Activated CD8-positive, alpha-beta T cell treated with anti-CD3 and anti-CD28 coated beads for 36 hours (primary cell): ENCODE results near the gene OLFML3. TPM values are rescaled to one million over a fixed set of nuclear protein-coding genes. Genes with fewer than 3 reads are reported as not detected.
"Not testable (repeated sequence)": the region's sequence is repeated elsewhere in the genome, so short reads cannot be mapped to it uniquely, and the experiment has no call there.

ENCODE experiments used
- ATAC-seq: fragments of 200-7000 bp; cut with Tn5 transposase; one replicate; pipeline ENCODE4 v1.10.0; 2021; ENCODE audit warnings: mild to moderate bottlenecking, moderate library complexity
- CTCF ChIA-PET: fragments of 350-600 bp; sonication (Branson Sonifier 250); formaldehyde crosslinking; loops from one replicate; lab custom pipeline; 2021; ENCODE audit warnings: antibody characterized with exemption; lab: Charles Lee
- POLR2A ChIA-PET: fragments of 350-600 bp; sonication (Branson Sonifier 250); formaldehyde crosslinking; loops from one replicate; lab custom pipeline; 2021; ENCODE audit warnings: antibody characterized with exemption; lab: Charles Lee
- DNase-seq: peaks from one replicate; pipeline ENCODE4 v3.0.0-alpha.2; 2020
- H3K27ac Mint-ChIP-seq: one replicate; pipeline ENCODE4 v1.8.0; 2021; ENCODE audit warnings: mild to moderate bottlenecking, mixed read lengths
- H3K27me3 Mint-ChIP-seq: one replicate; pipeline ENCODE4 v1.8.0; 2021; ENCODE audit warnings: mixed read lengths
- H3K36me3 Mint-ChIP-seq: one replicate; pipeline ENCODE4 v1.8.0; 2021; ENCODE audit warnings: low read depth, mixed read lengths
- H3K4me1 Mint-ChIP-seq: one replicate; pipeline ENCODE4 v1.8.0; 2021; ENCODE audit warnings: low read depth, mixed read lengths
- H3K4me3 Mint-ChIP-seq: one replicate; pipeline ENCODE4 v1.8.0; 2021; ENCODE audit warnings: mild to moderate bottlenecking, moderate library complexity, mixed read lengths
- H3K9me3 Mint-ChIP-seq: one replicate; pipeline ENCODE4 v1.8.0; 2021; ENCODE audit warnings: mixed read lengths
- intact Hi-C: fragments of 100-400 bp; cut with micrococcal nuclease; formaldehyde crosslinking; loops from one replicate; pipeline ENCODE4 v1.10.0; 2022
- total RNA-seq, 2 experiments: library from RNA; stranded (reverse); gene quantifications; one replicate each; pipeline ENCODE4 v1.2.3, GENCODE V29; 2021
- TF ChIP-seq, protein P1 (sequence below): fragments of 200-600 bp; IDR thresholded peaks from one replicate; pipeline ENCODE4 v1.8.0; 2022; ENCODE audit warnings: antibody characterized with exemption, mild to moderate bottlenecking

The OLFML3 gene
- total RNA-seq, 2 experiments from 2014 or later = 0.14 to 0.49 TPM

- H3K4me3 Mint-ChIP-seq = no peak overlapping the region
- H3K27me3 Mint-ChIP-seq = no peaks in the 10 kb centered on the region
- peaks cover 12% of the 10 kb centered on the region for H3K9me3 Mint-ChIP-seq
- intact Hi-C loops = no loop called here
- TF ChIP-seq, protein P1, sequence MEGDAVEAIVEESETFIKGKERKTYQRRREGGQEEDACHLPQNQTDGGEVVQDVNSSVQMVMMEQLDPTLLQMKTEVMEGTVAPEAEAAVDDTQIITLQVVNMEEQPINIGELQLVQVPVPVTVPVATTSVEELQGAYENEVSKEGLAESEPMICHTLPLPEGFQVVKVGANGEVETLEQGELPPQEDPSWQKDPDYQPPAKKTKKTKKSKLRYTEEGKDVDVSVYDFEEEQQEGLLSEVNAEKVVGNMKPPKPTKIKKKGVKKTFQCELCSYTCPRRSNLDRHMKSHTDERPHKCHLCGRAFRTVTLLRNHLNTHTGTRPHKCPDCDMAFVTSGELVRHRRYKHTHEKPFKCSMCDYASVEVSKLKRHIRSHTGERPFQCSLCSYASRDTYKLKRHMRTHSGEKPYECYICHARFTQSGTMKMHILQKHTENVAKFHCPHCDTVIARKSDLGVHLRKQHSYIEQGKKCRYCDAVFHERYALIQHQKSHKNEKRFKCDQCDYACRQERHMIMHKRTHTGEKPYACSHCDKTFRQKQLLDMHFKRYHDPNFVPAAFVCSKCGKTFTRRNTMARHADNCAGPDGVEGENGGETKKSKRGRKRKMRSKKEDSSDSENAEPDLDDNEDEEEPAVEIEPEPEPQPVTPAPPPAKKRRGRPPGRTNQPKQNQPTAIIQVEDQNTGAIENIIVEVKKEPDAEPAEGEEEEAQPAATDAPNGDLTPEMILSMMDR = no peak
- POLR2A ChIA-PET = no interaction called here
- DNase-seq (no peak), ATAC-seq (no peak)
- H3K4me1 Mint-ChIP-seq = no peaks in the 10 kb centered on the region
- H3K27ac Mint-ChIP-seq = no peak overlapping the region
- H3K36me3 Mint-ChIP-seq = peaks cover 4% of the 10 kb centered on the region
- CTCF ChIA-PET = no interaction called here
These were observed 20.0 kb downstream of the OLFML3 start for GRCh38 chr1:113999233-113999632.

- ChIA-PET CTCF (interaction anchor here (1.2 kb wide), 1 partner anchor 21 kb away, joined by 3 read pairs; the partner anchor contains the start of gene OLFML3), POLR2A (no interaction called here)
- H3K27ac Mint-ChIP-seq = no peak overlapping the region
- H3K27me3 Mint-ChIP-seq = no peaks in the 10 kb centered on the region
- no peak overlapping the region for H3K4me3 Mint-ChIP-seq
- H3K9me3 Mint-ChIP-seq = peaks cover 7% of the 10 kb centered on the region
- no peaks in the 10 kb centered on the region for H3K36me3 Mint-ChIP-seq
- DNase-seq (no peak), ATAC-seq (no peak)
- TF ChIP-seq, protein P1 = no peak
- intact Hi-C loops = no loop called here
- no peaks in the 10 kb centered on the region for H3K4me1 Mint-ChIP-seq
These were observed 20.5 kb downstream of the OLFML3 start for GRCh38 chr1:113999799-114000198.

DNA sequence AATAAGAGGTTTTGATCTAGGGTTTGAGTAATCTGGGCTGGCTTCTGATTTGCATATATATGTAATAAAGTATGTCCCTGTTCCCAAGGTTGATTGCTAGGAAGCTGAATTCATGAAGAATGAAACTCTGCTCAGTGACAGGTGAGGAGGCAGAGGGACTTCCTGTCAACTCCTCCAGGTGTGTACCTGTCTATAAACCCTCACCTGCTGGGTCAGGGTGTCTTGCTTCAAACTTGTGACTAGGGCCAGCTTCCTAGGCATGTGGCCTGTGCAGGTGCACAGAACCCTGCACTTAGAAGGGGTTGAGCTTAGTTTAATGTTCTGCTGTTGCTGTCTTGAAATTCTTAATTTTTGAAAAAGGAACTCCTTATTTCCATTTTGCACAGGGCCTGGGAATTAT, 21.1 kb downstream of the OLFML3 start:
- Mint-ChIP-seq H3K9me3 (peaks cover 4% of the 10 kb centered on the region), H3K4me3 (no peak overlapping the region), H3K4me1 (no peaks in the 10 kb centered on the region), H3K27me3 (no peaks in the 10 kb centered on the region), H3K36me3 (no peaks in the 10 kb centered on the region), H3K27ac (no peak overlapping the region)
- TF ChIP-seq, protein P1 = no peak
- DNase-seq (no peak), ATAC-seq (no peak)
- ChIA-PET POLR2A (no interaction called here), CTCF (interaction anchor here (1.2 kb wide), 1 partner anchor 22 kb away, joined by 3 read pairs; the partner anchor contains the start of gene OLFML3)
- intact Hi-C loops = no loop called here

GRCh38 chr1:114002492-114003239, 23.4 kb downstream of the OLFML3 start:
- intact Hi-C loops = no loop called here
- POLR2A ChIA-PET = no interaction called here
- no peak overlapping the region for H3K27ac Mint-ChIP-seq

GRCh38 chr1:114003431-114003830, 24.2 kb downstream of the OLFML3 start:
- POLR2A ChIA-PET = no interaction called here
- no peak for DNase-seq
- CTCF ChIA-PET = interaction anchor here (1.3 kb wide), 1 partner anchor 343 kb away, joined by 4 read pairs; no protein-coding TSS in a partner anchor
- intact Hi-C loops = no loop called here
- no peak for ATAC-seq
- H3K27me3 Mint-ChIP-seq = no peaks in the 10 kb centered on the region
- H3K4me1 Mint-ChIP-seq = no peaks in the 10 kb centered on the region
- TF ChIP-seq, protein P1 = no peak
- H3K9me3 Mint-ChIP-seq = no peaks in the 10 kb centered on the region
- no peak overlapping the region for H3K4me3 Mint-ChIP-seq
- H3K36me3 Mint-ChIP-seq = no peaks in the 10 kb centered on the region
- H3K27ac Mint-ChIP-seq = no peak overlapping the region

More at GRCh38 chr1:114002492-114003239, 23.4 kb downstream of the OLFML3 start:
- H3K4me3 Mint-ChIP-seq = no peak overlapping the region
- H3K9me3 Mint-ChIP-seq = no peaks in the 10 kb centered on the region
- DNase-seq = no peak
- H3K36me3 Mint-ChIP-seq = no peaks in the 10 kb centered on the region
- H3K4me1 Mint-ChIP-seq = no peaks in the 10 kb centered on the region
- CTCF ChIA-PET = interaction anchor here (1.3 kb wide), 1 partner anchor 344 kb away, joined by 4 read pairs; no protein-coding TSS in a partner anchor
- no peak for ATAC-seq
- TF ChIP-seq, protein P1 = no peak
- H3K27me3 Mint-ChIP-seq = no peaks in the 10 kb centered on the region

DNA sequence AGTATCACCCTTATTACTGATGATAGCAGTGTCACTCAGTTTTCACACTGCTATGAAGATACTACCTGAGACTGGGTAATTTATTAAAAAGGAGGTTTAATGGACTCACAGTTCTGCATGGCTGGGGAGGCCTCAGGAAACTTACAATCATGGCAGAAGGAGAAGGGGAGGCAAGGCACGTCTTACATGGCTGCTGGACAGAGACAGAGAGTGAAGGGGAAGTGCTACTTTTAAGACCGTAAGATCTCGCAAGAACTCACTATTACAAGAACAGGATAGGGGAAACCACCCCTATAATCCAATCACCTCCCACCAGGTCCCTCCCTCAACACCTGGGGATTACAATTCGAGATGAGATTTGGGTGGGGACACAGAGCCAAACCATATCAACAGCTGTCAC, 27.6 kb downstream of the OLFML3 start:
- H3K4me1 Mint-ChIP-seq, DNase-seq, H3K36me3 Mint-ChIP-seq, H3K4me3 Mint-ChIP-seq, H3K27ac Mint-ChIP-seq, intact Hi-C loops, H3K27me3 Mint-ChIP-seq, H3K9me3 Mint-ChIP-seq, CTCF ChIA-PET, ATAC-seq, POLR2A ChIA-PET: not testable (repeated sequence)
